ENCODE data around the gene CTU2. TPM values are rescaled to one million over a fixed set of nuclear protein-coding genes. Genes with fewer than 3 reads are reported as not detected.

Gene CTU2
- total RNA-seq, 4 donors from 2014 or later: 4.4 to 13.2 (median 6.3) TPM

- peaks cover 15 to 90% (median 55%) of the 10 kb centered on the region in 3 donors for H3K4me1 ChIP-seq
- H3K4me3 ChIP-seq: peak overlapping the region in 1 of 4 donors; percentile 49
- H3K27ac ChIP-seq: peak overlapping the region; percentile 33 to 86 (median 68)
- H3K36me3 ChIP-seq: peaks cover 0 to 30% (median 0%) of the 10 kb centered on the region in 3 donors
- H3K9me3 ChIP-seq: no peaks in the 10 kb centered on the region
- WGBS, 2 donors: 60 to 89% methylated on average over 8 to 19 of the region's 26 CpGs
- no peaks in the 10 kb centered on the region for H3K27me3 ChIP-seq
- TF ChIP-seq CTCF (IDR thresholded peaks at IDR 0.05): no peak
- TF ChIP-seq POLR2A (IDR thresholded peaks at IDR 0.05): peak in 2 of 4 donors; percentile 34 to 46
- intact Hi-C loops (cut with DNase I): no loop called here
- DNase-seq: no peak
These were observed 53.1 kb downstream of the CTU2 start for GRCh38 chr16:88759245-88759975.

GRCh38 chr16:88759976-88760350 is 53.7 kb downstream of the CTU2 start:
- Histone ChIP-seq H3K4me1 (peaks cover 15 to 90% (median 53%) of the 10 kb centered on the region in 3 donors), H3K27me3 (no peaks in the 10 kb centered on the region), H3K27ac (peak overlapping the region; percentile 33 to 86 (median 68)), H3K36me3 (peaks cover 0 to 35% (median 0%) of the 10 kb centered on the region in 3 donors), H3K9me3 (no peaks in the 10 kb centered on the region), H3K4me3 (no peak overlapping the region)
- WGBS, 2 donors: 93% methylated on average over 3 of the region's 22 CpGs; no CpG with 5 or more reads in 1 of the 2 donors
- DNase-seq: no peak
- TF ChIP-seq CTCF (IDR thresholded peaks at IDR 0.05) (no peak), POLR2A (IDR thresholded peaks at IDR 0.05) (no peak)
- intact Hi-C loops (cut with DNase I): no loop called here

DNA sequence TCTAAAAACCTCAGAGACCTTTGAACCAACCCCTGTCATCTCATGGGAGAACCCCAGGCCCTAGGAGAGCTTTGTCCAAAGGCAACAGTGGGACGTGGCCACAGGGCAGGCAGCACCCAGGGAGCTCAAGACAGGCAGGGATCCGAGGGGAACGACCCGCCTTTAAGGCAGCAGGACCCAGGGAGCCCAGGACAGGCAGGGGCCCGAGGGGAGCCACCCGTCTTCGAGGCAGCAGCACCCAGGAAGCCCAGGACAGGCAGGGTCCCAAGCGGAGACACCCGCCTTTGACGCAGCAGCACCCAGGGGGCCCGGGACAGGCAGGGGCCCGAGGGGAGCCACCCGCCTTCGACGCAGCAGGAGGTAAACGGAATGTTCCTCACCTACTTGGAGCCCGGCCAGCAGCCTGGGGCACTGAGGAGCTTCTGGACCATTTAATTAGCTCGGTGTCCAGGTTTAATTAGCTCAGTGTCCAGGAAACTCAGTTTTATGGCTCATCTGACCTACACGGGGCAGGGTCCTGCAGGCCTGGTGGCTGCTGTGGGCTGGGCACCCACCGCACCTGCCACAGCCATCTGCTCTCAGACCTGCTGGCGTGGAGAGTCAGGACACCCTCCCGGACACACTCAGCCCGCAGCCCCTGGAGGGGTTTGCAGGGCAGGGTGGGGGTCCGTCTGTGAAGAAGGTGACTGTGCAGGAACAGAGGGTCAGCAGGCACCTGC is 54.3 kb downstream of the CTU2 start:
- H3K4me3 ChIP-seq: no peak overlapping the region
- H3K27me3 ChIP-seq: no peaks in the 10 kb centered on the region

GRCh38 chr16:88761143-88761534 is 54.8 kb downstream of the CTU2 start:
- Histone ChIP-seq H3K9me3 (no peaks in the 10 kb centered on the region), H3K27ac (peak overlapping the region in 3 of 4 donors; percentile 59 to 86 (median 78)), H3K4me1 (peaks cover 13 to 90% (median 46%) of the 10 kb centered on the region in 3 donors), H3K27me3 (no peaks in the 10 kb centered on the region), H3K4me3 (no peak overlapping the region), H3K36me3 (peaks cover 0 to 41% (median 0%) of the 10 kb centered on the region in 3 donors)
- intact Hi-C loops (cut with DNase I): no loop called here
- DNase-seq: no peak
- WGBS, 2 donors: no CpG with 5 or more reads among the region's 11 CpGs
- no peak for TF ChIP-seq CTCF (IDR thresholded peaks at IDR 0.05)
- no peak for TF ChIP-seq POLR2A (IDR thresholded peaks at IDR 0.05)

More for the DNA sequence above, 54.3 kb downstream of the CTU2 start:
- 65 to 96% methylated on average over 5 to 7 of the region's 24 CpGs for WGBS, 2 donors
- no peak for DNase-seq
- peaks cover 0 to 35% (median 0%) of the 10 kb centered on the region in 3 donors for H3K36me3 ChIP-seq
- H3K4me1 ChIP-seq: peaks cover 17 to 90% (median 51%) of the 10 kb centered on the region in 3 donors
- TF ChIP-seq CTCF (IDR thresholded peaks at IDR 0.05): no peak
- no peak for TF ChIP-seq POLR2A (IDR thresholded peaks at IDR 0.05)
- peak overlapping the region; percentile 33 to 86 (median 68) for H3K27ac ChIP-seq
- intact Hi-C loops (cut with DNase I): no loop called here
- H3K9me3 ChIP-seq: no peaks in the 10 kb centered on the region

- Histone ChIP-seq H3K4me3 (no peak overlapping the region), H3K4me1 (peaks cover 20 to 94% (median 46%) of the 10 kb centered on the region in 3 donors), H3K27ac (peak overlapping the region in 3 of 4 donors; percentile 59 to 86 (median 78)), H3K27me3 (no peaks in the 10 kb centered on the region), H3K36me3 (peaks cover 0 to 45% (median 0%) of the 10 kb centered on the region in 3 donors), H3K9me3 (no peaks in the 10 kb centered on the region)
- 60 to 82% methylated on average over 1 to 4 of the region's 10 CpGs for whole genome bisulfite sequencing, 2 donors
- DNase-seq: no peak
- intact Hi-C loops (cut with DNase I): no loop called here
- TF ChIP-seq POLR2A (IDR thresholded peaks at IDR 0.05) (no peak), CTCF (IDR thresholded peaks at IDR 0.05) (no peak)
These were observed 55.5 kb downstream of the CTU2 start for GRCh38 chr16:88761830-88762229.

All from esophagus squamous epithelium (tissue), 5 donors.